ENCODE results near the gene DCST2.
A peak's percentile ranks its signal among the peaks of the same experiment; 100 is the strongest.

DCST2 gene

GRCh38 chr1:155078469-155079209 lies 45.1 kb upstream of the DCST2 start, which contains the start of gene EFNA3:
TSS of gene EFNA3 (plus strand) at chr1:155078837. CDS start at chr1:155078942, 105 bp downstream.
- TF ChIP-seq EZH2phosphoT487 (IDR thresholded peaks at IDR 0.05; ENCODE audit: low read depth): no peak
- no peak for TF ChIP-seq CTCF (IDR thresholded peaks at IDR 0.05; ENCODE audit: low read depth, low read length)
- Histone ChIP-seq H3K27me3 (ENCODE audit: low read depth, low read length) (peaks cover 21% of the 10 kb centered on the region), H3K79me2 (ENCODE audit: low read length) (no peaks in the 10 kb centered on the region), H3K27ac (ENCODE audit: low read length) (no peak within 1 kb of the TSS), H3K36me3 (replicated peaks; ENCODE audit: low read depth, low read length) (no peaks in the 10 kb centered on the region), H4K20me1 (ENCODE audit: insufficient read depth, low read length) (no peaks in the 10 kb centered on the region), H3K9me3 (ENCODE audit: insufficient read depth, low read length) (no peaks in the 10 kb centered on the region), H2AFZ (ENCODE audit: low read depth, low read length) (no peak within 1 kb of the TSS; the same call in 1 of the 2 replicates), H3K4me2 (ENCODE audit: low read length) (peak within 1 kb of the TSS; percentile 76), H3K9ac (ENCODE audit: low read length) (peak within 1 kb of the TSS; percentile 32), H3K4me3 (ENCODE audit: low read length) (peak within 1 kb of the TSS; percentile 77), H3K4me1 (ENCODE audit: low read length) (peaks cover 26% of the 10 kb centered on the region)

GRCh38 chr1:155077758-155078445 lies 44.3 kb upstream of the DCST2 start:
- Histone ChIP-seq H3K36me3 (replicated peaks; ENCODE audit: low read depth, low read length) (no peaks in the 10 kb centered on the region), H3K9ac (ENCODE audit: low read length) (peak overlapping the region; percentile 32), H2AFZ (ENCODE audit: low read depth, low read length) (no peak overlapping the region; the same call in 1 of the 2 replicates), H3K4me1 (ENCODE audit: low read length) (peaks cover 25% of the 10 kb centered on the region; the same call in 1 of the 2 replicates), H3K9me3 (ENCODE audit: insufficient read depth, low read length) (no peaks in the 10 kb centered on the region), H3K27me3 (ENCODE audit: low read depth, low read length) (peaks cover 21% of the 10 kb centered on the region), H3K79me2 (ENCODE audit: low read length) (no peaks in the 10 kb centered on the region), H4K20me1 (ENCODE audit: insufficient read depth, low read length) (no peaks in the 10 kb centered on the region), H3K27ac (ENCODE audit: low read length) (no peak overlapping the region), H3K4me3 (ENCODE audit: low read length) (peak overlapping the region; percentile 77), H3K4me2 (ENCODE audit: low read length) (peak overlapping the region; percentile 76)
- no peak for TF ChIP-seq EZH2phosphoT487 (IDR thresholded peaks at IDR 0.05; ENCODE audit: low read depth)
- TF ChIP-seq CTCF (IDR thresholded peaks at IDR 0.05; ENCODE audit: low read depth, low read length): no peak

- no peak overlapping the region for H3K9ac ChIP-seq (ENCODE audit: low read length)
- H3K27me3 ChIP-seq (ENCODE audit: low read depth, low read length): peaks cover 21% of the 10 kb centered on the region
- H4K20me1 ChIP-seq (ENCODE audit: insufficient read depth, low read length): no peaks in the 10 kb centered on the region
- no peak overlapping the region for H3K4me2 ChIP-seq (ENCODE audit: low read length)
- H3K27ac ChIP-seq (ENCODE audit: low read length): no peak overlapping the region
- no peaks in the 10 kb centered on the region for H3K9me3 ChIP-seq (ENCODE audit: insufficient read depth, low read length)
- TF ChIP-seq CTCF (IDR thresholded peaks at IDR 0.05; ENCODE audit: low read depth, low read length) (no peak), EZH2phosphoT487 (IDR thresholded peaks at IDR 0.05; ENCODE audit: low read depth) (no peak)
- peaks cover 25% of the 10 kb centered on the region; the same call in 1 of the 2 replicates for H3K4me1 ChIP-seq (ENCODE audit: low read length)
- H3K79me2 ChIP-seq (ENCODE audit: low read length): no peaks in the 10 kb centered on the region
- no peak overlapping the region for H3K4me3 ChIP-seq (ENCODE audit: low read length)
- H3K36me3 ChIP-seq (replicated peaks; ENCODE audit: low read depth, low read length): no peaks in the 10 kb centered on the region
- H2AFZ ChIP-seq (ENCODE audit: low read depth, low read length): no peak overlapping the region
Measured at GRCh38 chr1:155077346-155077745, 43.8 kb upstream of the DCST2 start.

- Histone ChIP-seq H3K27me3 (ENCODE audit: low read depth, low read length) (peaks cover 18% of the 10 kb centered on the region), H3K4me3 (ENCODE audit: low read length) (no peak overlapping the region), H3K4me2 (ENCODE audit: low read length) (no peak overlapping the region), H3K36me3 (replicated peaks; ENCODE audit: low read depth, low read length) (no peaks in the 10 kb centered on the region), H3K9ac (ENCODE audit: low read length) (no peak overlapping the region), H4K20me1 (ENCODE audit: insufficient read depth, low read length) (no peaks in the 10 kb centered on the region), H3K79me2 (ENCODE audit: low read length) (no peaks in the 10 kb centered on the region), H3K4me1 (ENCODE audit: low read length) (peaks cover 28% of the 10 kb centered on the region), H3K27ac (ENCODE audit: low read length) (no peak overlapping the region), H2AFZ (ENCODE audit: low read depth, low read length) (no peak overlapping the region), H3K9me3 (ENCODE audit: insufficient read depth, low read length) (no peaks in the 10 kb centered on the region)
- no peak for TF ChIP-seq CTCF (IDR thresholded peaks at IDR 0.05; ENCODE audit: low read depth, low read length)
- no peak for TF ChIP-seq EZH2phosphoT487 (IDR thresholded peaks at IDR 0.05; ENCODE audit: low read depth)
Measured at GRCh38 chr1:155076371-155076770, 42.8 kb upstream of the DCST2 start.
